Measurements from ENCODE around the gene IER5L.
"Not testable (repeated sequence)": the region's sequence is repeated elsewhere in the genome, so short reads cannot be mapped to it uniquely, and the experiment has no call there.

The IER5L gene

DNA sequence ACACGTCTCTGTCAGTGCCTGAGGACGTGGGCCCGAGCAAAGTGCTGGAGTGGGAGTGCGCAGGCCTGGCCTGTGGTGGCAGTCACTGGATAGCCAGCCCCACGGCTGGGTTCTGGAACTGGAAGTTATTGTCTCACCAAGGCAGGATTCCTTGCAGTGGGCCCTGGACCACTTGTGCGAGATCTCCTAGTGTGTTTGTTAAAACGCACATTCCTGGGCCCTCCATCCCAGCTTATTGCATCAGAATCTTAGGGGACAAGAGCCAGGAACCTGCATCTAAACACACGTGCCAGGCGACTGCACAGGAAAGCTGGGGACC is 40.0 kb downstream of the IER5L start:
- DNase-seq = no peak

GRCh38 chr9:129137292-129138143 is 40.5 kb downstream of the IER5L start:
- no peak for DNase-seq

DNA sequence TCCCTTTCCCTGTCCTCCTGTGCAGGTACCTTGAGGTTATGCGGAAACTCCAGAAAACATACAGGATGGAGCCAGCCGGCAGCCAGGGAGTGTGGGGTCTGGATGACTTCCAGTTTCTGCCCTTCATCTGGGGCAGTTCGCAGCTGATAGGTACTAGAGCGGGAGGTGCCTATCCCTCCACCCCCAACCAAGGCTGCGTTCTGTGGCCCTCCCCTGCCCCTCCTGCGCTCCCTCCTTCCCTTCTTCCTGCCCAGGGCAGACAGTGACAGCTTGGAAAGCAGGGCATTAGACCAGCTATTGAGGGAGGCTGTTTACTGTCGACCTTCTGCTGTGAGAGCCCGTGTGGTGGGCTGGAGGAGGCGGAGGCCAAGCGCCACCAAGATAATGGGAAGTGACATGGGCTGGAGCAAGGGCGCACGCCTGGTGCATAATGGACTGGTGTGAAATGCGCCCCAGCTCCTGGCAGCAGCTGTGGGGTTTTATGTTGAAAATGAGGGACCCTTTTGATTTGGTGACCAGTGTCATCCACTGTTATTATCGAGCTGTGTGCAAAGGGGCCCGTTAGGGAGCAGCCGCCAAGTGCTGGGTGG is 41.5 kb downstream of the IER5L start:
- DNase-seq = no peak

GRCh38 chr9:129135476-129135875 is 42.6 kb downstream of the IER5L start:
- DNase-seq = no peak

- DNase-seq = no peak
These were observed 45.0 kb downstream of the IER5L start for GRCh38 chr9:129133082-129133481.

DNA sequence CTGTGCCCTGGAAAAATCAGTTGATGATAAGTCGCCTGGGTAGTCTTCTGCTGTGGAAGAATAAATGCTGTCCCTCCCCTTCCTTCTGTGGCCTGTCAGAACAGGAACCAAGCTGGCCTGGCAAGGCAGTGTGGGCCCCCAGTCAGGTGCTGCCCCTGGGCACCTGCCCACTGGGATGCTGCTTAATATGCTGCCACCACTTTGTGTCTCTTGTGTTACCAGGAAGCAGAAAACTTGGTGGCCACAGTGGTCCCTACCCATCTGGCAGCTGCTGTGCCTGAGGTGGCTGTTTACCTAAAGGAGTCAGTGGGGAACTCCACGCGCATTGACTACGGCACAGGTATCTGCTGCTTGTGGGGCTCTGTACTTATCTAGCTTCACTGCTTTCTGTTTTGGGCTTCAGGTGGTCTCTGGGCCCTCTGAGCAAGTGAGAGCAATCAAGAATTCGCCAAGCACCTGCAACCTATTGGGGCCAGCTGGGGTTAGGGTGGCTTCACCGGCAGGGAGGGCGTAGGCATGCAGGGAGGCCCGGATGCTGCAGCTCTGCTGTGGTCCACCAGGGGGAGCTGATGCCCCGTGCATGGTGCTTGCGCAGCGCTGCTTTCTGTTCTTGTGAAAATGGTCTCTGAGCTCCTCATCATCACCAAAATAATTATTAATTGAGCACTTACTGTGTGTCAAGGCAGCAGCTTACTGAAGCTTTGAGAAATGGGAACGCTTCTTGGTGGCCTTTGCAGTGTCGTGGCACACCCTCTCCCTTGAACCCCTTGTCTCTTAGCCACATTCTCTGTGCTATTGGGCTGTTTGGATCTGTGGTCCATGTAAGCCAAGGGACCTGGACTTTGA is 46.5 kb downstream of the IER5L start:
- peak; percentile 75 for DNase-seq

DNA sequence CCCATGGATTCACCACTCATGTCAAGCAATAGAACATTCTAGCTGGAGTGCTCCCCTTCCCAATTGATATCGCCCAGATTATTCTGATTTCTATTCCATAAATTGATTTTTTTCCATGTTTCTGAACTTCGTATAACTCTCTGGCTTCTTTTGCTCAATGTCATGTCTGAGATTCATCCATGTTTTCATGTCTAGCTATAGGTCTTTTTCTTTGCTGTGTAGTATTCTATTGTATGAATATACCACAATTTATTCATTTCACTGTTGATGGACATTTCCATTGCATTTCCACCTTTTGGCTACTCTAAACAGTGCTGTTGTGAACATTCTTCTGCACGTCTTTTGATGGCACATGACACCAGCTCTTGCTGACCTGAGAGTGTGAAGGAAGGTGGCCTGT is 47.3 kb downstream of the IER5L start:
- DNase-seq = no peak

GRCh38 chr9:129130271-129130670 is 47.8 kb downstream of the IER5L start:
- DNase-seq = not testable (repeated sequence)

- no peak for DNase-seq
These were observed 49.4 kb downstream of the IER5L start for GRCh38 chr9:129128689-129129088.

GRCh38 chr9:129126749-129127618 is 51.1 kb downstream of the IER5L start:
- peak; percentile 56 for DNase-seq

Measured in NCI-H82 (cell line).